ENCODE results near the gene B3GALT6.

B3GALT6 gene

DNA sequence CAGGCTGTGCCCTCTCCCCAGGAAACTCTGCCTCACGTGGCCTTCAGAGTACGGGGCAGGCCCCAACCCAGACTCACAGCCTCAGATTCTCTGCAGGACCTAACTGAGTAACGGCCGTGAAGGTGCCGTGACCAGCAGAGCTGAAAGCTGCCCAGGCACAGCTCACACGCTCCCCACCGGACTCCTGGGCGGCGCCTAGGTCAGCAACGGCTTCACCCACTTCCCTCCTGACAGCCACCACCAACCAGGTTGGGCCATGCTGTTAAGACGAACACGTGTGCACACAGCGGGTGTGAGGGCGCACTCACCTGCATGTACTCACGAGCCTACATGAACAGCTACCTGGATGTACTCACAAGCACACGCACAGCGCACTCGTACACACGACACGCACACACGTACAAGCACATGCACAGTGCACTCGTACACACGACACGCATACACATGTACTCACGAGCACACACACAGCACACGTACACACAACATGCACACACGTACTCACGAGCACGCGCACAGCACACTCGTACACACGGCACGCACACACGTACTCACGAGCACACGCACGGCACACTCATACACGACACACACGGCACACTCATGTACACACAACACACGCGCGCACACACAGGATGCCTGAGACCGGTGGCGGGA is 9.3 kb upstream of the B3GALT6 start:
- Histone ChIP-seq H3K27me3 (ENCODE audit: control insufficient read depth, insufficient read depth, low read length) (no peaks in the 10 kb centered on the region), H3K9ac (ENCODE audit: low read depth, low read length) (no peak overlapping the region), H3K4me3 (ENCODE audit: low read length) (no peak overlapping the region), H3K4me2 (ENCODE audit: low read length) (no peak overlapping the region), H3K9me3 (replicated peaks; ENCODE audit: low read length) (no peaks in the 10 kb centered on the region), H3K36me3 (ENCODE audit: insufficient read depth, low read length) (peaks cover 62% of the 10 kb centered on the region), H3K4me1 (ENCODE audit: control insufficient read depth, insufficient read depth, low read length) (no peaks in the 10 kb centered on the region)

DNA sequence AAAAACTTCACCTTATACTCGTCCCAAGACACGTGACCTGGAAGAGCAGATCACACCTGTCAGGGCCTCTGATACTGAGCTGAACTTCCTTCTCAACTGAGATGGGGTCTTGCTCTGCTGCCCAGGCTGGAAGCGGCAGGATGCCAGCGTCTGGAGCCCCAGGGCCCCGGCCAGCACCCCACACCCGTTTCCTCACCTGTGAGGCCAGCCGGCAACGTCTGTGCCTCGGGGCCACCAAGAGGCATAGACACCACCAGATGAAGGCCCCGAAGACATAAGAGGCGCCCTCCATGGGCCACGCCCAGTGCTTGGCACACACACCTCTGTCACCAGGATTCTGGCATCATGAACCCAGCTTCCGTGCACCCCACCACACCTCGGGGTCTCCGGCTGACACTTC is 8.7 kb upstream of the B3GALT6 start:
- Histone ChIP-seq H3K27me3 (ENCODE audit: control insufficient read depth, insufficient read depth, low read length) (no peaks in the 10 kb centered on the region), H3K4me1 (ENCODE audit: control insufficient read depth, insufficient read depth, low read length) (no peaks in the 10 kb centered on the region), H3K4me2 (ENCODE audit: low read length) (no peak overlapping the region), H3K9ac (ENCODE audit: low read depth, low read length) (no peak overlapping the region), H3K9me3 (replicated peaks; ENCODE audit: low read length) (no peaks in the 10 kb centered on the region), H3K36me3 (ENCODE audit: insufficient read depth, low read length) (peaks cover 63% of the 10 kb centered on the region), H3K4me3 (ENCODE audit: low read length) (no peak overlapping the region)

DNA sequence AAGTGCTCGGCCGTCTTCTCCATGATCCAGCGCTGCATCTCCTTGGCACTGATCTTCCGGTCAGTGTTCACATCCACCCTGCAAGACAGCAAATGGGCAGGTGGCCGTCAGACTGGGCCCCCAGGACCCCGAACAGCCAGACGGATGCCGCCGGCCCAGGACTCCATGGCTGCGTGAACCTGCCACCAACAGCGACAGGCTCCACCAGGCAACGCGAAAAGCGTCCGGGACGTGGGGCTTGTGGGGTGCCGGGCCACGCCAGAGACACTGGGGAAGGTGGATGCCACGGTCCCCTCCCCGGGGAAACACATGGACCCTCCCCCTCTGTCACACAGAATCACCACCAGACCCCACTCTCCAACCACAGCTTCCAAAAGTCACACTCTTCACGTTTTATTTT is 8.1 kb upstream of the B3GALT6 start:
- Histone ChIP-seq H3K4me3 (ENCODE audit: low read length) (no peak overlapping the region), H3K4me1 (ENCODE audit: control insufficient read depth, insufficient read depth, low read length) (no peaks in the 10 kb centered on the region), H3K9ac (ENCODE audit: low read depth, low read length) (no peak overlapping the region), H3K36me3 (ENCODE audit: insufficient read depth, low read length) (peaks cover 61% of the 10 kb centered on the region), H3K27me3 (ENCODE audit: control insufficient read depth, insufficient read depth, low read length) (no peaks in the 10 kb centered on the region), H3K4me2 (ENCODE audit: low read length) (no peak overlapping the region), H3K9me3 (replicated peaks; ENCODE audit: low read length) (no peaks in the 10 kb centered on the region)

DNA sequence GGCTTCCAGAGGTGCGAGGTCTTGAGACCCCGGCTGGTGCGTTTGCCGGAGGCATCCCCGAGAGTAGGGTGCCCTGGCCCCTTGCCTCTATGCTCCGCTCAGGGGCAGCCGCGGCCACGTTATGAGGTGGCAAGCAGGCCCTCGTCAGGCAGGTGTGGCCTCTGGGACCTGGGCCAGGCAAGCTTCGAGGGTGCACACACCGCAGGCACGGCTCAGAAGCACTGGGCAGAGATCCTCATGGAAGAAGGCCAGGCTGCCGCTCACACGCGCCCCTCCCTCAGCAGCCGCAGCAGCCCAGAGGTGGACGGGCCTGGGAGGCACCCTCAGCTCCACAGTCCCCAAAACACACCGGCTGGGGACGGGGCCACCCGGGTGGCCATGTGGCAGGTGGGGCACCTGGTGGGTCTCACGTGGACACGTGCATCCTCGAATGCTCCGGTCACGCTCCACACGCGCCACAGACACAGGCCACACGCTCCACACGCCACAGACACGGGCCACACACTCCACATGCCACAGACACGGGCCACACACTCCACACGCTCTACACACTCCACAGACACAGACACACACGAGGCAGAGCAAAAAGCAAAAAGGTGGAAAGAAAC is 6.7 kb upstream of the B3GALT6 start:
- no peaks in the 10 kb centered on the region for H3K27me3 ChIP-seq (ENCODE audit: control insufficient read depth, insufficient read depth, low read length)
- no peak overlapping the region for H3K9ac ChIP-seq (ENCODE audit: low read depth, low read length)
- no peaks in the 10 kb centered on the region for H3K9me3 ChIP-seq (replicated peaks; ENCODE audit: low read length)
- H3K4me3 ChIP-seq (ENCODE audit: low read length), result no peak overlapping the region
- no peak overlapping the region for H3K4me2 ChIP-seq (ENCODE audit: low read length)
- H3K36me3 ChIP-seq (ENCODE audit: insufficient read depth, low read length), result peaks cover 59% of the 10 kb centered on the region
- peaks cover 7% of the 10 kb centered on the region for H3K4me1 ChIP-seq (ENCODE audit: control insufficient read depth, insufficient read depth, low read length)

DNA sequence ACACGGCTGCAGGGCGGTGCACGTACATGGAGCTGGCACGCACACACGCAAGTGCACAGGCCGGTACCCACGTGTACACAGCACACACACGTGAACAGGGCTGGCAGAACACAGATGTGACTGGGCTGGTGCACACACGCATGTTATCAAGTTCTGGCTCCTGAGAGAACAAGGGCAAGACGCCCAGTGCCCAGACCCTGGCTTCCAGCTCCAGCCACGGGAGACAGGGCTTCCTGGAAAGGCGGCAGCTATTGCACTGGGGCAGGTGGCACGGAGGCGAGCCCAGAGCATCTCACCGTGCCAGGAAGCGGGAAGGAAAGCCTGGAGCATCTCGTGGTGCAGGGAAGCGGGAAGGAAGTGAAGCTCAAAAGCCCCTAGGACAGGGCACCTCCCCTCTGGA is 6.1 kb upstream of the B3GALT6 start:
- Histone ChIP-seq H3K4me1 (ENCODE audit: control insufficient read depth, insufficient read depth, low read length) (peaks cover 9% of the 10 kb centered on the region), H3K9ac (ENCODE audit: low read depth, low read length) (no peak overlapping the region), H3K4me2 (ENCODE audit: low read length) (no peak overlapping the region), H3K9me3 (replicated peaks; ENCODE audit: low read length) (no peaks in the 10 kb centered on the region), H3K4me3 (ENCODE audit: low read length) (no peak overlapping the region), H3K36me3 (ENCODE audit: insufficient read depth, low read length) (peaks cover 53% of the 10 kb centered on the region), H3K27me3 (ENCODE audit: control insufficient read depth, insufficient read depth, low read length) (no peaks in the 10 kb centered on the region)

DNA sequence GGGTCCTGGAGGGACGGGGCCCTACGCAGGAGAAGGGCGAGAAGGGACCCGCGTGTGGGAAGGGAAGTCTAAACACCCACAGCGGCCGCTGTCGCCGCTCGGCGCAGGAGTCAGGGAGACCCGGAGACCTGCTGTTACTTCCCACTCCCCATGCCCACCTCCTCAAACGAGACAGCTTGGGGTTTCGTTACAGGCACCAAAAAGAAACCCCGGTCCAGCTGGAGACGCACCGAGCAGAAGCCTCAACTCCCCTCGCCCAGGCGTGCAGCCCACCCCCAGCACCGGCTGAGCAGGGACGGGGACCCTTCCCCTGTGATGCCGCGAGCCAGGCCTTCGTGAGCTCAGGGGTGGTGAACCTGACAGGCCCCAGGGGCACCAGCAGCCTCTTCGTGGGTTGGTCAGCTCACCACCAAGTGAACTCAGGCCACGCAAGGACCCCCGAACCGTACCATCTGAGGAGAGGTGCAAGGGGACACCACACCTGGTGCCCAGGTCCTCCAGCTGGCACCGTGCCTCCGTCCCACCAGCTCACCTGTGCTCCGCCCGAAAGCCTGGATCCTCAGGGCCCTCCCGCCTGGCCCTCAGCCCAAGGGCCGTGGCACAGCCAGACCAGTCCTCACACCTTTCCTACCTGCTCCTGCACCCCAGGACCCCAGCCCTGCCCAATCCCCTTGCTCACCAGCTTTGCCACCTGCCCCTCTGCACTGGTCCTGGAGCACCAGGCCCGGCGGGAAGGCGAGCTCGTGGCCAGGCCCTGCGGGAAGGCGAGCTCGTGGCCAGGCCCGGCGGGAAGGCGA is 5.3 kb upstream of the B3GALT6 start:
- no peak overlapping the region for H3K4me2 ChIP-seq (ENCODE audit: low read length)
- H3K36me3 ChIP-seq (ENCODE audit: insufficient read depth, low read length), result peaks cover 49% of the 10 kb centered on the region
- H3K4me1 ChIP-seq (ENCODE audit: control insufficient read depth, insufficient read depth, low read length), result peaks cover 9% of the 10 kb centered on the region
- H3K27me3 ChIP-seq (ENCODE audit: control insufficient read depth, insufficient read depth, low read length), result no peaks in the 10 kb centered on the region
- H3K9ac ChIP-seq (ENCODE audit: low read depth, low read length), result no peak overlapping the region
- H3K4me3 ChIP-seq (ENCODE audit: low read length), result no peak overlapping the region
- H3K9me3 ChIP-seq (replicated peaks; ENCODE audit: low read length), result no peaks in the 10 kb centered on the region

DNA sequence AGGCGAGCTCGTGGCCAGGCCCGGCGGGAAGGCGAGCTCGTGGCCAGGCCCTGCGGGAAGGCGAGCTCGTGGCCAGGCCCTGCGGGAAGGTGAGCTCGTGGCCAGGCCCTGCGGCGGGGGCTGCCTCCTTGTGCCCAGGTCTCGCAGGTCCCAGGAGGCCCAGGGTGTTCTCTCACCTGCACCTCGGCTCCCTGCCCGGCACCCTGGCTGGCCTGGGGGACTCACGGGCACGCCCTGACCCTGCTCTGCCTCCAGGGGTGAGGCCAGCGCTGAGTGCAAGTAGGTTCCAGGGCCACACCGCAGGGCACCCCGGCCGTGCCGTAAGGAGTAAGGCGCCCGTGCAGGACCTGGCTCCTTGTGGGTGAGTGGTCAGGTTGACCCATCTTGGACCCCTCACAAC is 4.7 kb upstream of the B3GALT6 start:
- Histone ChIP-seq H3K4me1 (ENCODE audit: control insufficient read depth, insufficient read depth, low read length) (peaks cover 10% of the 10 kb centered on the region), H3K27me3 (ENCODE audit: control insufficient read depth, insufficient read depth, low read length) (no peaks in the 10 kb centered on the region), H3K9me3 (replicated peaks; ENCODE audit: low read length) (no peaks in the 10 kb centered on the region), H3K4me3 (ENCODE audit: low read length) (no peak overlapping the region), H3K9ac (ENCODE audit: low read depth, low read length) (no peak overlapping the region), H3K4me2 (ENCODE audit: low read length) (no peak overlapping the region), H3K36me3 (ENCODE audit: insufficient read depth, low read length) (peaks cover 47% of the 10 kb centered on the region)

DNA sequence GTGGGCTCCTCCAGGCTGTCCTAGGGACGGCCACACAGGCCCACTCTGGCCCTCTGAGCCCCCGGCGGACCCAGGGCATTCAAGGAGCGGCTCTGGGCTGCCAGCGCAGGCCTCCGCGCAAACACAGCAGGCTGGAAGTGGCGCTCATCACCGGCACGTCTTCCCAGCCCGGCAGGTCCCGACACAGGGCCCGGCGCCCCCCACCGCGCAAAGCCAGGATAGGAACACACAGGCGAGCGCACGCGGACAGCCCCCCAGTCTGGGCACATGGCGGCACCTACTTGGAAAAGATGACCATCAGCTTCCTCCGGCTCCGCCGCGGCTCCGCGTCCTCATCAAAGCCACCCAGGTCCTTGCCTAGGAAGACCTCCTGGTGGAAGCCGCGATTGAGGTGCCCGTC is 3.9 kb upstream of the B3GALT6 start:
- H3K36me3 ChIP-seq (ENCODE audit: insufficient read depth, low read length), result peaks cover 39% of the 10 kb centered on the region
- no peaks in the 10 kb centered on the region for H3K9me3 ChIP-seq (replicated peaks; ENCODE audit: low read length)
- no peak overlapping the region for H3K9ac ChIP-seq (ENCODE audit: low read depth, low read length)
- H3K4me1 ChIP-seq (ENCODE audit: control insufficient read depth, insufficient read depth, low read length), result peaks cover 18% of the 10 kb centered on the region
- H3K4me2 ChIP-seq (ENCODE audit: low read length), result no peak overlapping the region
- H3K27me3 ChIP-seq (ENCODE audit: control insufficient read depth, insufficient read depth, low read length), result no peaks in the 10 kb centered on the region
- no peak overlapping the region for H3K4me3 ChIP-seq (ENCODE audit: low read length)

DNA sequence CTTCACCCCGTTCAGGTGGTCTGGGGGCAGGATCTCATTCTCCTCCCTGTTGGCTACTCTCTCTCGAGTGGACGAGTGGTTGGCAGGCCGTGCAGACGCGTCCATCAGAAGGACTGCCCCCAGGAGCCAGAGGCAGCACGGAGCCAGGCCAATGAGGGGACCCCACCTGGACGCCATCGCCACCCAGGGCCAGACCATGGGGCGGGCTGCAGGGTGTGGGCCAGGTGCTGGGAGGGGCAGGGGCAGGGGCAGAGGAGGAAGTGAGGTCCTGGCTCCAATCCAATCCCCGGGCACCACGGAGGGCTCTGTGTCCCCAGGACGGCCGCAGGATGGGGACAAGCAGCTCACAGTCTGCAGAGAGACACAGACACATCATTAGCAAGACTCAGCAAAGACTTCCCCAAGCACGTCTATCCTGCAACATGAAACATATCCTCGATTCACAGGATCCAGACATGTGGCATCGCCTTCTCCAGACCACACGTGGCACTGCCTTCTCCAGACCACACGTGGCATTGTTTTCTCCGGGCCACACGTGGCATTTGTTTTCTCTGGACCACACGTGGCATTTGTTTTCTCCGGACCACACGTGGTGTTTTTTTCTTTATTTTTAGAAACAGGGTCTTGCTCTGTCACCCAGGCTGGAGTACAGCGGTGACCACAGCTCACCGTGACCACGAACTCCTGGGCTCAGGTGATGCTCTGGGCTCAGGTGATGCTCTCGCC is 3.3 kb upstream of the B3GALT6 start:
- Histone ChIP-seq H3K4me3 (ENCODE audit: low read length) (no peak overlapping the region), H3K27me3 (ENCODE audit: control insufficient read depth, insufficient read depth, low read length) (no peaks in the 10 kb centered on the region), H3K9me3 (replicated peaks; ENCODE audit: low read length) (no peaks in the 10 kb centered on the region), H3K36me3 (ENCODE audit: insufficient read depth, low read length) (peaks cover 41% of the 10 kb centered on the region), H3K4me1 (ENCODE audit: control insufficient read depth, insufficient read depth, low read length) (peaks cover 24% of the 10 kb centered on the region), H3K9ac (ENCODE audit: low read depth, low read length) (no peak overlapping the region), H3K4me2 (ENCODE audit: low read length) (no peak overlapping the region)

DNA sequence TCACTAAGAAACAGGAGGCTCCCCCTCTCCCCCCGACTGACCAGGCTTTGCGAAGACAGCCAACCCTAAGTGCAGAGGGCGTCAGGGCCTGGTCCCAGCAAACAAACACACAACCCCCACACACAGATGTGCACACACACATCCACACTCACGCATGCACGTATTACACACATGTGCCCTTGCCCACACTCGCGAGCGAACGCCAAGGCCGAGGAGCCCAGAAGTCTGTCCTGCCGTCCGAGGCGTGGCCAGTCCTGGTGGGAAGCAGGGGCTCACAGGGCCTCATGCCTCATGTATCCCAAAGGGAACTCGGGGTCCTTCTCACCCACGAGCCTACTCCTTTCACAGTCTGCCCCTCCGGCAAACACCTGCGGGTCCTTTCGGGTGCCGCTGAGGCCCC is 2.3 kb upstream of the B3GALT6 start:
- Histone ChIP-seq H3K36me3 (ENCODE audit: insufficient read depth, low read length) (peaks cover 44% of the 10 kb centered on the region), H3K4me1 (ENCODE audit: control insufficient read depth, insufficient read depth, low read length) (peaks cover 24% of the 10 kb centered on the region), H3K4me3 (ENCODE audit: low read length) (peak overlapping the region; percentile 79), H3K4me2 (ENCODE audit: low read length) (peak overlapping the region; percentile 92), H3K9me3 (replicated peaks; ENCODE audit: low read length) (no peaks in the 10 kb centered on the region), H3K27me3 (ENCODE audit: control insufficient read depth, insufficient read depth, low read length) (no peaks in the 10 kb centered on the region), H3K9ac (ENCODE audit: low read depth, low read length) (no peak overlapping the region)

DNA sequence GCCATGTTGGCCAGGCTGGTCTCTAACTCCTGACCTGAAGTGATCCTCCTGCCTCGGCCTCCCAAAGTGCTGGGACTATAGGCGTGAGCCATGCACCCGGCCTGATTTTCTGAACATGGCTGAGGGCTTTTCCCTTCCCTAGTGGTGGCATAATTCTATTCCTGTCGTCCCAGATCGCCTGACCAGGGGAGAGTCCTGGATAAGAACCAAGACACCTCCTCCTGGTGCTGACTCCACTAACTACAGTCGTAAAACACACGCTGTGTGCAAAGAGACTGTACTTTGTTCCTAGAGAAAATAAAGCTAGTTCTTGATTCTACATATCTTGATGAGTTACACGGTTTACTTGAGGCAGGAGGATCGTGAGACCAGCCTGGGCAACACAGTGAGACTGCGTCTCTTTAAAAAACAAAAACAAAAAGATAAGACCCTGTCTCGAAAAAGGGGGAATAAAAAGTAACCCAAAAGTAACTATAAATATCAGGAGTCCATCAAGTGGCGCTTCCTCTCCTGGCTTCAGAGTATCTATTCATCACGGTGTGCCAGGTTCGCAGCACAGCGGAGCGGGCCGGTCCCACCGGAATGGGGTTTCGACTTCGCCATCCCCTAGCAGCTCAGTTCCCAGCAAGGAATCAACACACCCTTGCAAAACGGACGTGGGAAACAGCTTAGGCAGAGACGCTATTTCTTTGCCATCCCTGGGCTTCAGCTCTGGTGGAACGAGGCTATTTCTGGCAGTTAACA is 1.2 kb upstream of the B3GALT6 start:
- H3K36me3 ChIP-seq (ENCODE audit: insufficient read depth, low read length), result peaks cover 42% of the 10 kb centered on the region
- peak overlapping the region; percentile 92 for H3K4me2 ChIP-seq (ENCODE audit: low read length)
- peak overlapping the region; percentile 79 for H3K4me3 ChIP-seq (ENCODE audit: low read length)
- H3K4me1 ChIP-seq (ENCODE audit: control insufficient read depth, insufficient read depth, low read length), result peaks cover 24% of the 10 kb centered on the region
- no peaks in the 10 kb centered on the region for H3K9me3 ChIP-seq (replicated peaks; ENCODE audit: low read length)
- H3K27me3 ChIP-seq (ENCODE audit: control insufficient read depth, insufficient read depth, low read length), result no peaks in the 10 kb centered on the region
- peak overlapping the region; percentile 97 for H3K9ac ChIP-seq (ENCODE audit: low read depth, low read length)
